ENCODE results near the gene AMBN.

AMBN gene, protein sequence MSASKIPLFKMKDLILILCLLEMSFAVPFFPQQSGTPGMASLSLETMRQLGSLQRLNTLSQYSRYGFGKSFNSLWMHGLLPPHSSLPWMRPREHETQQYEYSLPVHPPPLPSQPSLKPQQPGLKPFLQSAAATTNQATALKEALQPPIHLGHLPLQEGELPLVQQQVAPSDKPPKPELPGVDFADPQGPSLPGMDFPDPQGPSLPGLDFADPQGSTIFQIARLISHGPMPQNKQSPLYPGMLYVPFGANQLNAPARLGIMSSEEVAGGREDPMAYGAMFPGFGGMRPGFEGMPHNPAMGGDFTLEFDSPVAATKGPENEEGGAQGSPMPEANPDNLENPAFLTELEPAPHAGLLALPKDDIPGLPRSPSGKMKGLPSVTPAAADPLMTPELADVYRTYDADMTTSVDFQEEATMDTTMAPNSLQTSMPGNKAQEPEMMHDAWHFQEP

DNA sequence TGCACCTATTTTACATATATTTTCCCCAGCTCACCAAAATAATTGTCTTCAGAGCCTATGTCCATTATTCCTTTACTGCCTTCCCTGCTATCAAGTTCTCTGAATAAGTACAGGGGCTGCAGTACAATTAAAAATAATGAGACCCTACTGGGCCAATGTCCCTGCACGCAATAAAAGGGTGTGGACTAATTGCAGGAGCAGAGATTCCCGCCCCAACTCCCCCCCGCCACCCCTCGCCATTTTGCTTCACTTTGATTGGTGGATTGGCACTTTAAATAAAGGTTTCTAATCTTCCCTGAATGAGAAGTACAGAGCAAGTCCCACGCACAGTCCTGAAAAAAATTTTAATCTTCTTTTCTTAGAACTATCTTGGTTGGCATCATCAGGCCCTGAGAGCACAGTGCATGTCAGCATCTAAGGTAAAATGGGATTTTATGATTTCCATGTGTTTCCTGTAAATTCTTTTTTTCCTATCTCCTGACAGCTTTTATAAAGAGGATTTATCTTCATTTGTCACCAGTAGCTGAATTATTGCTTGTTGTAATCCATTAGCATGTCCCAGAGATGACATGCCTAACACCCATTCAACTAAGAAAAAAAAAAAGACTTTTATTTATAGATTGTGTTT lies at the start of gene AMBN:
AMBN (plus strand) TSS at position 302 of the 628 bp plus-strand sequence; CDS start at position 405, 103 bp downstream.
- peak; percentile 75 for DNase-seq

DNA sequence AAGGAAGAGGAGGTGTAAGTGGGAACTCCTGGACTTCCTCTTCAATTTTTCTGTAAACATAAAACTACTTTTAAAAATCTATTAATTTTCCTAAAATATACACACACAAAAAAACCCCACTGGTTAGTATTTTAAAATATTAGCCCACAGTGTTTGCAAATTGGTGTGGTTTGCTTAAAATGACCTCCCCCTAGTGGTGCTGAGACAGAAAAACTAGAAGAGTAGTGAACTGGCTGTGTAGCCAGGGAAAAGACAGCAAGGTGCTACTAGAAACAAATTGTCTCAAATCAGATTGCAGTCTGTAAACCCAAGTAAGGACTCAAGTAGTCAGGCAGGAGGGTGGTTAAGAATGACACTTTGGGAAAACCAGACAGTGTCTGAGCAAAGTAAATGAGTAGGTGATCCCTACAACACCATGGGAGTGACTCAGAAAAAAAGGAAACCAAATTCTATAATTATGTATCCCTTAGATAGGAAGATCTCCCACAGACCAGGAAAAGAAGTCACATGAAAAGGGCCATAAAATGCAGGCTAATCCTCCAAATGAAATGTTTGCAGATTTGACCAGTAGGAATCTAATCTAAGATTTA lies 47.7 kb upstream of the AMBN start:
- peak; percentile 11 for DNase-seq

DNA sequence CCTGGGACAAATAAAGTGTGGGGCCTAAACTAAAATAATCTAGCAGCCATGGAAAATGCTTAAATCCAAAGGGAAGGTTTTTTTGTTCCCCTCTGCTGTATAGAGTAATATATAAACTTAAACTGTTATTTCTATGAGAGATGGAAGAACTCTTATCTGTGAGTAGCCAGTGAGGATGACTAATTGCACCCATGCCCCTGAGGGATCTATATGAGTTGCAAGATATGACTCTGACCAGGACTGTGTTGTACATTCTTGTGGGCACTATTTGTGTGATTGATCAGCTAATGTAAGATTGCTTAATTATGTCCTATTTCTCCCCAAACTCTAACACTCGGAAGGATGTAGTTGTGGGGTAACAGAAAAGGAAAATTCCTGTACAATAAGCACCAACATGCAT lies 35.2 kb upstream of the AMBN start:
- DNase-seq: no peak

DNA sequence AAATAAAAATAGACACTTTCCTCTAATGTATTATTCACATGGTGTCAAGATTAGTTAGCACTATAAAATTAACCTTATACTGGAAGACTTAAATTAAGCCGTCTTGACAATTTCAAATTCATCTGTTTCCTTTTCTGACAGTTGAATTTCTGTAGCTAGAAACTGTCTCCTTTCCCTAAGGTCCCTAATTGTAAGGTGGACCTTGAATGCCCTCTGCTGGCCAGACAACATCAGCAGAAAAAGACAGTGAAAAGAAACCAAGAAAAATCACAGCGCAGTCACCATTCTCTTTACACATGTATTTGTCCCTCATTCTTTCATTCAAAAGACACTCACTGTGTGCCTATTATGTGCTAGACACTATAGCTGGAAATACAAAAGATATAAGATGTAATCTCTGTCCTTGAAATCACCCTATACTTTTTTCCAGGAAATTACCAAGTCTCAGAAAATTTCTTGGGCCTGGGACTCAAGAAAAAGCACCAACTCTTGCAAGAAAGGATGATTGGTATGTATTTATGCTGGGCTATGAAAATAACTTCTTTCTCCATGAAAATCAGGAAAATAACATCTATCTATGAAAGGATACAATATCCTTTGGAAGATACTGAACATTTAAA lies 32.7 kb upstream of the AMBN start:
- DNase-seq: peak; percentile 60

DNA sequence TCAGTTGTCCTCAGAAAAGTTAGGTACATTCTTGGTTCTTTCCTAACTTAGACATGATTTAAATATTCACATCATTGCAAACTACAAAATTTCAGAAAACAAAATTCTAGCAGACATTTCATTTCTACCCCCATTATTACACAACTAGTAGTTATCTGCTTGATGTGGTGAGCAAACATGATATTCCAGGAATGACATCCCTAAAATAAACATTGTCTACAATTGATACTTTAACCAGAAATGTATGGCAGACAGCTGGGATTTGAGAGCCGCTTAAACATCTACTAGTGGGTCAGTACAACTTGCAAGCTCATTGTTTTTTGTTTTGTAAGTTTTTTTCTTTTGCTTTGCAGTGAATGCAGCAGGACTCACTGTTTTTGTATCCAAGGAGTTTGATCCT lies 32.1 kb upstream of the AMBN start:
- no peak for DNase-seq

DNA sequence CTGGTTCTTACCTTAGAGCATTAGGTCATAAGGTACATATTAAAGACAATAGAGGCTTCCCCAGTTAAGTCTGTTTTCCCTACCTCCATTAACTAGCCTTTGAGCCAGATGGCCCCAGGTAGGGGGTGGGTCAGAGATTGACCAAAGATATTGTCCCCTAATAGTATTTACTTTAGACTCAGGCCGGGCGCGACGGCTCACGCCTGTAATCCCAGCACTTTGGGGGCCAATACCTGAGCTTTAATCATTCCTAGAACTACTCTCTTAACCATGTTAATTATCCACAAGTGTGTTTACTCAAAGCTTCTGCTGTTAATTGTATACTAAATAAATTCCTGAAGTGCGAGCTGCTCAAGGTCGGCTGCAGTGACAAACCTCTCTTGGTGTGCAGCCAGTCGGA lies 28.0 kb upstream of the AMBN start:
- DNase-seq: peak; percentile 98

DNA sequence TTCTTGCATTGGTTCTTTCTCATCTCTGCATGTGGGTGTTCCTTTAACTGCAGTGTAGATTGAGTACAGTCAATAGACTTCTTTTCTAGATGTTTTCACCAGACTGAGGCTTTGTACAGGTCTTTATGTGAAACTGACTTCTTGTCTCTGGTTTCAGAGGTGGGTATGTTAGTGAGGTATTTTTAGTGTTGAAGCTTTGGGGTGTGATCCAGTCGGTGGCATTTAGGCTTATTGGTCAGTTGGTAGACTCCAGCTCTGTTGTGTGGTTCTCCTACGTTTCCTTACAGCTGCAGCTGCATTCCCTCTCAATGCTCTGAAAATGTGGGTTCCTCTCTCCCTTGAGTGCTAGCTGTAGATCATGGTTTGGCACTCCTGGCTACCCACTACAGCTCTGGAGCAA lies 21.3 kb upstream of the AMBN start:
- DNase-seq: no peak

DNA sequence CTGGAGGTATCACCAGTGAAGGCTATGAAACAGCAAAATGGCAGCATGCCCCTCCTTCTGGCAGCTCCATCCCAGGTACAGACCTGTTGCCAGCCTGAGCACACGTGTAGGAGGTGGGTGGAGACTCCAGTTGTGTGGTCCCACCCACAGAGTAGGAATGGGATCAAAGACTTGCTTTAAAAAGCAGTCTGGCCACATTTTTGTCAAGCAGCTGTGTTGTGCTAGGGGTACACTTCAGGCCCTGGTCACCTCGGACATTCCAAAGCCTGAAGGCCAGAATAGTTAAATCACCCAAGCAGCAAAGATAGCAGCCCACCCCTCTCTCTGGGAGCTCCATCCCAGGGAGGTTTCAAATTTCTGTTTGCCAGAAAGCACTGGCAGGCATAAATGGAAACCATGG lies 20.3 kb upstream of the AMBN start:
- no peak for DNase-seq

DNA sequence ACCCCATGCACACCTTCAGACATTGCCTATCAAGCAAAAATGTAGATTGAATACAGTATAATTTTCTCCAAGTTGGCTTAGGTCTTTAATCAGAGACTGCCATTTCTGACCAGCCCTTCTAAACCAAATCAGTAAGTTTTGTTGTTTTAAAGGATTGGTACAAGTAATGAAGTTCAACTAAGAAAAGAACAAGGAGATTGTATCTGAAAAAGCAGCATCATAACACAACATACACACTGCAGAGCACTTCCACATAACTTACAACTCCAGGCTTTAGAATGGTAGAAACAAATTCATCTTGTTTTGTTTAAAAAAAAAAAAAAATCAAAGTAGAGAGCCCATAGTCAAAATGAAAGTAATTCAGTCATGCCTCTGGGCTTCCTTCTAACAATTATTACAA lies 16.1 kb upstream of the AMBN start:
- no peak for DNase-seq

DNA sequence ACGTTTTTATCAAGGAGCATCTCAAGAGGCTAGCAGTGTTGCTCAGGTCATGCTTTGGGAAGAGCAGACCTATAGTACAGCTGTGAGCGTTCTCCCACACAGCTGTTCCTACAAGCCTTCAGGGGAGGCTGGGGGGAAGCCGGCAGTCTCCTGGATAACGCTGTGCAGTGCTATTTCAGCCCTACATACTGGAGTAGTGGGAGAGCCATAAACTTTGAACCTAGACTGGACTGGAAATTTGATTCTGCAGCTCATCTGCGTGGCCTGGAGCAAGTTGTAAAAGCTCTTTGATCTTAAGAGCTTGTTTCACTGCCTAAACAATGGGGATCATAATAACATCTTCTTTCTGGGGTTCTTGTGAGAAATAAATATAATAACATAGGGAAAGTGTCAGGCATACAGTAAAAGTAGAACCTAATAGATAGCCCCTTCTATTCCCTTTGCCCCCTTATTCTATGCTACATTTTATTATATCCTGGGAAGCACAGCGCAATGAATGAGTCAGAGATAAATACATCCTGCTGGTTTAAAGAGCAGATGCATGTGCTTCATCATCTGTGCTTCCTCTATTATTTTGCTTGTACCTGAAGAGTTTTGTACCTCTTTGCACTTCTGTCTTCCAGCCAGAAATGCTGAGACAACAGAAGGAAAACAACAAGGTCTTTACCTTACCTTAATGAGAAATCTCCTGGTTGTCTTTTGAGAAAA lies 14.7 kb upstream of the AMBN start:
- DNase-seq: no peak

DNA sequence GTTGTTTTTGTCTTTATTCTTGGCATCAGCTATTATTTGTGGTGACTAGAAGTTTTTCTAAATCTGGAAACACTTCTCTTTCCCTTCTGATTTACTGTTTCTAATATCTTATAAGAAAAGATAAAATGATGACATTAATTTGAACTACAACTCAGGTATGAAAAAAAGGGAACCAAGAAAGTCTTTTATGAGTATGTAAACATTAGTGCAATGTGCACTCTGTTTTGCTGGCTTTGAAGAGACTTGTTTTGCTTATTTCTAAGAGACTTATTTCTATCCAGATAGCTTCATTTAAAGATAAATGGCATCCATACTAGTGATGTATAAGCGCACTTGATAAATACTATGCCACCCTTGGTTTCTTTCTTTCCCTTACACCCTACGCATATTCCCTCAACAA lies 10.1 kb upstream of the AMBN start:
- no peak for DNase-seq

DNA sequence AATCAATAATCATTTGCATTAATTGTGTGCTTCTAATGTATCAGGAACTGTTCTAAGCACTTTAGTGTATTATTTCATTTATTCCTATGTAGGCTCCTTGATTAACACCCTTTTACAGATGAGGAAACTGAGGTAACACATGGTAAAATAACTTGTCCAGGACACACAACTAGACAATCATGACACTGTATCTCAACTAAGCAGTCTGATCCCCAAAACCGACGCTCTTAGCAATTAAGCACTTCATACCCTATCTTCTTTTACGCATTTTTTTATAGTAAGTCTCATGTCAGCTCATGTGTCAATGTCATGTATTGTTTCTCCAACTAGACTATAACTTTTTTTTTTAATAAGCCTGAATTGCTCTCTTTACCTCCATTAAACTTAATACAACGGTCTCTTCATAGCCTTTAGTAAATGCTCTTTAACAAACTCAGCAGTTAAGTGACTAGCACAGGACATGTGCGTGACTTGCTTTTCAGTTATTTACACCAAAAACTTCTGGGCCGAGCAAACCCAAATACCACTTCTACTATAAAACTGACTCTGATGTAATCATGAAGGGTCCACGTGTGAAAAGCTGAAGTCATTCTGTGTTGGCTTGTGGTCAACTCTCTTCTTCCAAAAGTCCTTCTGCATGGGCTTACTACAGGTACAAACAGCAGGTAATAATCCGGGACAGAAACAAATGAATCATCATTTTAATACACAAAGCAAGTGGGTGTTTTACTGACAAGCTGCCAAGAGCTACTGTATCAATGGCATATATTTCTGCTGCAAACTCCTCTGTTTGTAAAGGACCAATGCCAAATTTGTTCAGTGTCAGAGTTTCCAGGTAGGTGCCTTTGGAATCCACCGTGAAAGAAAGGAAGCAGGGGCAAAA lies 7.9 kb upstream of the AMBN start:
- DNase-seq: peak; percentile 78

DNA sequence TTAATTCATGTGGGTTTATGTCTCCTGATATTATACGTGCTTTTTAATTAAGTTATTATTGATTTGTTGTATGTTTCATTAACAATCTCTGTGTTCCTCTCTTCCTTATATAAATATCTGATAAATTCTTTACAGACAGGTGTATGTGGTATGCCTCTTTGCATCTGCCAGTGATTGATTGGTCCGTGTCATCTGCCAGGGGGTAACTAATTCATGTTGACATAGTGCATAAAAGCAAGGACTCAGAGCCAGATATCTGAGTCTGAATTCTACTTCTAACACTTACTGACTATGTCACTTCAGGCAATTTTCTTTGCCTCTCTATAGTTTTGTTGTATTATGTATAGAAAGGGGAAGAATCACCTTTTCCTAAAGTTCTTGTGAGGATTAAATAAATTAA lies 5.2 kb upstream of the AMBN start:
- DNase-seq: peak; percentile 66

DNA sequence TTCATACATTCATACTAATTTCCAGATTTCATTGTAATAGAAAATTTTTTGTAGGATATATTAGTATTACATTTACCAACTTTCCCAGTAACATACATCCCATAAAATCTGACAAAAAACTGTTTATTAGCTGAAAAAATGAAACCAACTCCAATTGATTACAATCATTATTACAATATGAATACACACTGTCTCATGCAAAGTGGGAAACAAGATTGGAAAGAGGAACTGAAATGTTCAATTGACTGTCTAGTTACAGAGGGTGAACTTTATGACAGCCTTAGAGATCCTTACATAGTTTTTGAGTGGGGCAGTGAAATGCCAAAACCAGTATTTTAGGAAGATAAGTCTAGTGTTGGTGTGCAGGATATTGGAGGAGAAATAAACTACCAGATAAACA lies 2.3 kb upstream of the AMBN start:
- no peak for DNase-seq

DNA sequence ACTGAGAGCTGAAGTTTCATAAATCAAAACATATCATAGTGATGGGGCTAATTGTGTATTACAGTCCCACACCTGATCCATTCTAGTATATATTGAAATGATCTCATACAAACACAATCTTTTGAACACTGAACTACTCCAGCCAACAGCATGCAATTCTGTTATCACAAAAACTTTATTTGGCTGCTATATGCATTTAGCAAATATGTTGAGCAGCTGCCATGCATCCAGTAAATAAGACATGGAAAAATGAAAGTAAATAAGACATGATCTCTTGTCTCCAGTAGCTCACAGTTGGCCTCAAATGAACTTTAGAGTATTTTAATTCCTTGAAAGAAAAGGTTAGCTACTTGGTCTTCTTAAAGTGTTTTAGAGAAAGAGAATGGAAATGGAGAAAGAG lies 2.1 kb downstream of the AMBN start:
- DNase-seq: no peak

DNA sequence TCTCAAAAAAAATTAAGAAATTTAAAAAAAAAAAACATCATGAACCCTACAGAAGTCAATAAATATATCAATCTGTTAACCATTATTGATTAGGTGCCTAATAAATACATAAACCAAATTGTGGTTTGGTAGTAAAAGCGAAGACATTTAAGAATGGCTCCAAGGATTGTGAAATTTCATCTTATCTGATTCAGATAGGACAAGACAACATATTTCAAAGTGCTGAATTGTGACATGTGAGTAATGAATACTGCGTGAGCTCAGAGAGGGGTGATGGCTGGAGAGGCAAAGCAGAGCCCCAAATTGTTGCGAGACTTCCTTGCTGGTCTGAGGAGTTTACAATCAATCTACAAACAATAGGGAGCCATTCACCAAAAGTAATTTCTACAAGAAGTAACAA lies 8.2 kb downstream of the AMBN start:
- no peak for DNase-seq

DNA sequence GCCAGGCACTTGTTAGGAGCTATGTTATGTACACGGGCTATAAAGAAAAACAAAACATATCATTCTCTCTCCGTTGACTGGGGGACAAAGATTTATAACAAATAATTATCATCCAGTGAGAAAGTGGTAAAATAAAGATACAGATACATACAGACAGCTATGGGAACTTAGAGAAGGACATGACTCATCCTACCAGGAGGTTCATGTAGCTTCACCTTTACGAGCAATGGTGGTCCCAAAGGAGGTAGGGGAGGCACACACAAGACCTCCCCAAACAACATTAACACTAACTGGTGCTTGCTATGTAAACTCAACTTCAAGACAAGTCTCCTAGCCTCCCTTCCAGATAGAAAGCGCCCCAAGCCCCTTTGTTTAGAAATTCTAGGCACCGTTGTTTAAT lies 8.9 kb downstream of the AMBN start:
- no peak for DNase-seq

DNA sequence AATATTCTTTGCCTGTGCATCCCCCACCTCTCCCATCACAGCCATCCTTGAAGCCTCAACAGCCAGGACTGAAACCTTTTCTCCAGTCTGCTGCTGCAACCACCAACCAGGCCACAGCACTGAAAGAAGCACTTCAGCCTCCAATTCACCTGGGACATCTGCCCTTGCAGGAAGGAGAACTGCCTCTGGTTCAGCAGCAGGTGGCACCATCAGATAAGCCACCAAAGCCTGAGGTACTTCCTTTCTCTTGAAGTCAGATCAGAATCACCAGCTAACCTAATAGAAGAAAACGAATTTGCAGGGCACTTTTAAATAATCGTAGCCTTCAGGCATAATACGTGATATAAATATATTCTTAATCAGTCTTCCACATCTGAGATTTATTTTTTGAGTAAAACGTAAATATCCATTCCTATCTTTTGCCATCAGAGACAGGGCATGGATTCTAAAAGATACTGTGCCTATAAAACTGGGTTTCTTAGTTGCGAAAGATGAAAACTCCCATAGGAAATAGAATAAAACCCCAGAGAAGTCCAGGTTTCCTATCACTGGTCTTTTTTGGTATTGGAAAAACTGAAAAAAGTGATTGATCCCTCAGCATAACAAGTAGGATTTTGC lies 9.5 kb downstream of the AMBN start:
- DNase-seq: peak; percentile 89

DNA sequence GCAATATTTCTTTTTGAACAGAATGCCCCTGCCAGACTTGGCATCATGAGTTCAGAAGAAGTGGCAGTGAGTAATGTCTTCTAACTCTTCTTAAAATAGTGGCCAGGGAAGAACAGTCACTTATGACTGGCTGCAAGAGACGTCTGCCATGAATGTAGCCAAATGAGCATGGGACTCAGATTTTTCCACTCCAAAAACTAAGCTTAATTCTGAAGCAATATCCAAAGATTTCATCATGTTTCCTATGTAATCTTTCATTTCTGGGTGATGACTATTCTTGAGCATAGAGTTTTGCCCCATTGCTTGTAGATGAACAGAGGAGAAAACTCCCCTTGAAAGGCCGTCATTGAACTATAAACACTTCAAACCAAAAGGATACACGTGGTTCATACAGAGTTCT lies 11.8 kb downstream of the AMBN start:
- DNase-seq: no peak

DNA sequence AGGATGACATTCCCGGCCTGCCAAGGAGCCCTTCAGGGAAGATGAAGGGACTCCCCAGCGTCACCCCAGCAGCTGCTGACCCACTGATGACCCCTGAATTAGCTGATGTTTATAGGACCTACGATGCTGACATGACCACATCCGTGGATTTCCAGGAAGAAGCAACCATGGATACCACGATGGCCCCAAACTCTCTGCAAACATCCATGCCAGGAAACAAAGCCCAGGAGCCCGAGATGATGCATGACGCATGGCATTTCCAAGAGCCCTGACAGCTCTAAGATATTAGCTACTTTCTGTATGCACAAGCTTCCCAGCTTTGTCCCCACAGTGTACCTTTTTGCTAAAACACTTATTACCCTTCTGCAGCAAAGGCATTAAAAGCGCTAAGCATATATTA lies 14.4 kb downstream of the AMBN start:
- no peak for DNase-seq

DNA sequence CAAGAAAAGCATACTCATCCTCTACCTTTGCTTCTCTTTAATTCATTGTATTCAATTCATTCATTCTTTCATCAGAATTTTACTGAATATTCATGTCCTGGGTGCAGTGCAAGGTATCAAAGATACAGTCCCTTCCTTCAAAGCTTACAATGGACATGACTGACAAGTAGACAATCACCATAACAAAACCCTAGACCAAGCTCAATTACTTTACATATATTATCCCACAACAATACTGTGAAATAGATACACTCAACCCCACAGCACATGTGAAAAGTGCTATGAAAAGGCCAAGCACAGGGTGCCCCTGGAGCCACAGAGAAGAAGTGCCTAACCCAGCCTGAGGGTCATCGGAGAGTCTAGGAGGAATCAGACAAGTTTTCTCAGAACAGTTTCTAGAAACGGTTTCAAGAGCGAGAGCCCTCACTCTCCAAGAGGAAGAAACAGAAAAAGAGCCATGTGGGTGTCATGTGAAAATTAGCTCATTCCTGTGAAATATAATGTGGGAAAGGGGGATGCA lies 15.3 kb downstream of the AMBN start:
- DNase-seq: no peak
